GM12873 (cell line): Measurements from ENCODE around the gene MET.

Experiments used
- CTCF ChIP-seq: IDR thresholded peaks from 2 replicates; pipeline ENCODE4 v1.5.1; 2012; ENCODE audit warnings: low read depth, mild to moderate bottlenecking, moderate library complexity, low read length, control low read depth; ENCODE audit not compliant: insufficient read depth; ENCODE audit errors: missing control alignments

The MET gene

GRCh38 chr7:116811768-116812167 is 139.8 kb downstream of the MET start:
- no peak for TF ChIP-seq CTCF

GRCh38 chr7:116812860-116813259 is 140.9 kb downstream of the MET start:
- TF ChIP-seq CTCF, result no peak

- TF ChIP-seq CTCF, result no peak
These were observed 143.0 kb downstream of the MET start for GRCh38 chr7:116815041-116815440.

GRCh38 chr7:116820149-116820548 is 148.2 kb downstream of the MET start:
- TF ChIP-seq CTCF, result no peak

- no peak for TF ChIP-seq CTCF
These were observed 152.5 kb downstream of the MET start for GRCh38 chr7:116824449-116824848.

GRCh38 chr7:116828281-116828680 is 156.3 kb downstream of the MET start:
- TF ChIP-seq CTCF, result no peak

GRCh38 chr7:116829041-116829440 is 157.0 kb downstream of the MET start:
- no peak for TF ChIP-seq CTCF
